Stimulated activated CD8-positive, alpha-beta memory T cell treated with anti-CD3 and anti-CD28 coated beads, Interleukin-15, amount 100 ng/mL, for 1 hour (primary cell): Measurements from ENCODE around the gene KAT8.
A peak's percentile ranks its signal among the peaks of the same experiment; 100 is the strongest.
"Not testable (repeated sequence)": the region's sequence is repeated elsewhere in the genome, so short reads cannot be mapped to it uniquely, and the experiment has no call there.

ENCODE experiments used
- DNase-seq: peaks from one replicate; pipeline ENCODE4 v3.0.0-alpha.2; 2020; ENCODE audit warnings: low read depth

KAT8 gene

DNA sequence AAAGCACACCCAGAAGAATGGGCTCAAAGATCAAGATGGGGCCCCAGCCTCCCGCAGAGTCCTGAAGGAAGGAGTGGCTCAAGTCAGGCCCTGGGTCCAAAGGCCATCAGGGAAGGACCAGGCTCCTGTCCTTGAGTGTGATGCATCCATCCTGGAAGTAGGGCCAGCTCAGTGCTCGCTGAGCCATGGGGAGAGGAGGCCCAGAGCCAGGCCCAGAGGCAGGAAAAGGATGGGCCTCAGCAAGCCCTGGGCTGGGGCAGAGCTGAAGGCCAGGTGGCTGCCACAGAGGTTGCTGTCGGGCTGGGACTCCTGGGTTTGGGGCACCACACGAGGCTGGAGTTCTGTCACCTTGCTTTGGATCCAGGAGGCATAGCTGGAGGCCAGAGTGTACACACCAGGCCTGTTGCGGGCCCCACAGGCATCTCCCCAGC lies 14.4 kb downstream of the KAT8 start:
- DNase-seq = no peak

GRCh38 chr16:31132303-31132979 lies 15.0 kb downstream of the KAT8 start:
- no peak for DNase-seq

- no peak for DNase-seq
These were observed 15.6 kb downstream of the KAT8 start for GRCh38 chr16:31133046-31133501.

GRCh38 chr16:31134091-31134571 lies 16.7 kb downstream of the KAT8 start:
- no peak for DNase-seq

GRCh38 chr16:31134625-31135534 lies 17.4 kb downstream of the KAT8 start:
- no peak for DNase-seq

DNA sequence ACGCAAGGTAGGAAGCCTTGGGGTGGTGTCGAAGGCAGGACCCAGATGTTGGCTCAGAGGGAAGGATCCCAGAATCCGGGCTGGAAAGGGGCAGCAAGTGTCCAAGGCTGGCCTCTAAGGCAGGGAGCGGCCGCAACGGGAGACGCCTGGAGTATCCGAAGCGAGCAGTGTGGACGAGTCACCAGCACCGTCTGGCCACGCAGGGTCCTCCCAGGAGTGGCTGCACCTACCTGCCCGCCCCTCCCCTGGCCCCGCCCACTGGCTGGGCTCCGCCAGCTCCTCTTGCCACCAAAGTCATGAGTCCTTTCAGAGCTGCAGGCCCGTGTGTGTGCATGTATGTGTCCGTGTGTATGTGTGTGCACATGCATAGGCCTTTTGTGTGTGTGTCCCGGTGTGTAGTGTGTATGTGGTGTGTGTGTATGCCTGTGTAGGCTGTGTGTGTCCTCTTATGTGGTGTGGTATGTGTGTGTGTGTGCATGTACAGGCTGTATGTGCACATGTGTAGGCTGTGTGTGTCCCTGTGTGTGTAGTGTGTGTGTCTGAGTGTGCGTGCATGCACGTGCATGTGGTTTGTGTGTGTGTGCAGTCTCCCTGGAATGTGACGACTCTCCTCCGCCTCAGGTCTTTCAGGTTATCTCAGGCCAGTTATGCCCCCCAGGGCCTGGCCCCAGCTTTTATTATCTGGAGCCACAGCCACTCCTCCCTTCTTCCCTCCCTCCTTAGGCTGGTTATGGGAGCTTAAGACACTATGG lies 18.2 kb downstream of the KAT8 start, which contains the start of gene PRSS8:
Gene PRSS8, minus strand, starts transcription at position 193 of the 752 bp plus-strand sequence. CDS start 229 bp downstream, outside the sequence.
- no peak for DNase-seq

DNA sequence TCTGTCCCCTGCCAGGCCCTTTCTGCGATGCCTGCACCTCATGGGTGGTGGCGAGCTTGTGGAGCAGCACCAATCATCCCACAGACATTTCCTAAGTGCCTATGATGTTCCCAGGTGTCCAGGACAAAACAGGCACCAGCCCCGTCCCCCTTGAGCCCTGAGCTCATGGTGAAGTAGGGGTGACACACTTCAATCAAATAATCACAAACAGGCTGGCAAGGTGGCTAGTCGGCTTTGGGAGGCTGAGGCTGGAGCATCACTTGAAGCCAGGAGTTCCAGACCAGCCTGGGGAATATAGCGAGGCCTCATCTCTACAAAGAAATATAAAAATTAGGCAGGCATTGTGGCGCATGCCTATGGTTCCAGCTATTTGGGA lies 18.8 kb downstream of the KAT8 start:
- no peak for DNase-seq

DNA sequence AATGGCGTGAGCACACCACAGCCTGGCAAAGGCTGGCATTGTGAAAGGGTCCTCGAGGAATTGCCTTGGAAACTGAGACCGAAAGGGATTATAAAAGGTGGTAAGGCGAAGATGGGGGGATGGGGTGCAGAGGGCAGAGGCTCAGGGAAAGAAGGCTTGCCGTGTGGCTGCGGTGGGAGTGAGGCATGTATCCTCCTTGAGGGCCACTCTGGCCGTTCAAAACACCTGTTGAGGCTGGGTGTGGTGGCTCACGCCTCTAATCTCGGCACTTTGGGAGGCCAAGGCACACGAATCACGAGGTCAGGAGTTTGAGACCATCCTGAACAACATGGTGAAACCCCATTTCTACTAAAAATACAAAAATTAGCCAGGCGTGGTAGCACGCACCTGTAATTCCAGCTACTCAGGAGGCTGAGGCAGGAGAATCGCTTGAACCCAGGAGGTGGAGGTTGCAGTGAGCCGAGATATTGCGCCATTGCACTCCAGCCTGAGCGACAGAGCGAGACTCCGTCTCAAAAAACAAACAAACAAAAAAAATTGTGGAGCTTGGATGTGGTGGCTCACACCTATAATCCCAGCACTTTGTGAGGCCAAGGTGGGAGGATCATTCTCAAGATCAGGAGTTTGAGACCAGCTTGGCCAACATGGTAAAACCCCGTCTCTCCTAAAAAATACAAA lies 19.5 kb downstream of the KAT8 start:
- DNase-seq = not testable (repeated sequence)

- no peak for DNase-seq
These were observed 21.4 kb downstream of the KAT8 start for GRCh38 chr16:31138621-31139578.

GRCh38 chr16:31141071-31141469 lies 23.6 kb downstream of the KAT8 start:
- DNase-seq = not testable (repeated sequence)

DNA sequence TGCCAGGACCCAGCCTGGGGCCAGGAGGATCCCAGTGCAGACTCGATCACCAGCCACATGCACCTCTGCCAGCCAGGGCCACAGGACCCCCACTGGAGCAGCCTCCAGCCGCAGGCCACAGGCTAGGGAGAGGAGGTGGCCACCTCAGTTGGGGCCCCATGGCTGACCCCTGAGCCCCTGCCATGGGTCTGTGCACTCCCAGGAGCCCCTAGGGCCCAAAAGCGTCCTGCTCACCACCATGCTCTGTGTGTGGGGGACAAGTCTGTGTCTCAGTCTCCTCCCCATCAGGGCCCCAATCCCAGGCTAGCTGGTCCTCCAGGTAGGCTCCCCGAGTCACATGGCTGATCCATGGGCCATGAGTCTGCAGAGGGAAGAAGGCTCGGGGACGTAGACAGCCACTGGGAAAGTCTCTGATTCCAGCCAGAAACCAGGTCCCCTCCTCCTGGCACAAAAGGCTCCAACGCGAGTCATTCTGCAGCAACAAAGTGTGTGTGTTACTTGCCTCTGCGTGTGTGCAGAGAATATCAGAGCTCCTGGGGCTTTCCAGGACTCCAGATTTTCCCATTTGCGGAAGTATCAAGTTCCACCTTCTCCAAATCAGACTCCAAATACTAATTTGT lies 24.1 kb downstream of the KAT8 start:
- no peak for DNase-seq

- peak; percentile 90 for DNase-seq
These were observed 24.9 kb downstream of the KAT8 start for GRCh38 chr16:31142109-31143010.

GRCh38 chr16:31143011-31143693 lies 25.7 kb downstream of the KAT8 start:
- DNase-seq = no peak

DNA sequence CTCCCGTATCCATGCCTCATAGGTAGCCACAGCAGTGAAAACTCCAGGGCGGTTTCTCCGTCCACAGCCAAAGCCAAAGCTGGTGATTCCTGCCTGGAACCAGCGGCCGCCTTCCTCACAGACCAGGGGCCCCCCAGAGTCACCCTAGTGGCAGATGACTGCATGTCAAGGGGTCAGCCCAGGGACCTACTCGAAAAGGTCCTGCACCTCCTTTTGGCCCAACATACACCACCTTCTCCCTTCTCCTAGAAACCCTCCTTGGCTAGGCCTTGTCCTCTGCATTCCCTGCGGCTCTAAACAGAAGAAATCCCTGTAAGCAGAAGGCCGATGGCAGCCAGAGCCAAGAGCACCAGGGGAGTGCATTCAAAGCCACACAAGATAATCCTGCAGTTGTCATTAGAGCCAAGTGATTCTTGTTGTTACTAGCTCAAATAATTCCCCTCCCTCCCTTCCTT lies 26.3 kb downstream of the KAT8 start:
- no peak for DNase-seq

- not testable (repeated sequence) for DNase-seq
These were observed 27.0 kb downstream of the KAT8 start for GRCh38 chr16:31144418-31144817.

GRCh38 chr16:31145398-31145990 lies 28.0 kb downstream of the KAT8 start:
- no peak for DNase-seq

DNA sequence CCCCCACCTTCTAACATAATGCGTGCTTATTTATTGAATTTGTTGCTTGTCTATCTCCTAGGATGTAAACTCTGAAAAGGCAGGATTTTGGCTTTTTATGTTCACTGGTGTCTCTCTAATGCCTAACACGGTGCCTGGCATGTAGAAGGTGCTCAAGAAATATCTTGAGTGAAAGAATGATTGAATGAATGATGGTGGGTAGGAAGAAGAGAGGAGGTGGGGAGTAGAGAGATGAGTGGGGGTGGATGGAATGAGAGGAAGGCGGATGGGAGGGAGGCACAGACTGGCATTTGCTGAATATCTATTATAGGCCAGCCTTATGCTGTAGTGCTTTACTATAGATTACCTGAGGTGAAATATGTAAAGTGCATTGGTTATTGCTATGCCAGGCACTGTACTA lies 30.1 kb downstream of the KAT8 start:
- DNase-seq = no peak

DNA sequence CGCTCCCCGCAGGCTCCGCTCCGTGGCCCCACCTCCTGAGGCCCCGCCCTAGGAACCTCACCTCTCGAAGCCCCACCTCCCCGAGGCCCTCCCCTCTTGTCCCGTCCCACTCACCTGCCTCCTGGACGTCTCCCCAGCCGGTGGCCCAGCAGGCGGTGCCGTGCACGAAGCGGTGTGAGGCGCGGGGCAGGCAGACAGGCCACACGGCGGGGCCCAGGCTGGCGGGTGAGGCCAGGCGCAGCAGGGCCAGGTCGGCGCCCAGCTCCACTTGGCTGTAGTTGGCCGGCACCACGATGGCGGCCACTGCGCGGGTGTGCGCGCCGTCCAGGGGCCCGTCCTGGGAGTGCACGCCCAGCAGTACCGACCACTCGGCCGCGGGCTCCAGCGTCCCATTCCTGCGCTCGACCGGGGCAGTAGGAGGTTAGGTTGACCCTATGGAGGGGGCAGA lies 30.8 kb downstream of the KAT8 start:
- no peak for DNase-seq
